Endodermal cell (in vitro differentiated cells): ENCODE results near the gene DDX52. TPM values are rescaled to one million over a fixed set of nuclear protein-coding genes. Genes with fewer than 3 reads are reported as not detected.
A peak's percentile ranks its signal among the peaks of the same experiment; 100 is the strongest.

Experiments
- DNase-seq: peaks from one replicate; pipeline ENCODE4 v3.0.0-alpha.2; 2017
- H3K27ac ChIP-seq: 2 replicates; pipeline ENCODE4 v1.5.1; 2013; ENCODE audit warnings: mild to moderate bottlenecking, low read depth, low read length, moderate library complexity
- H3K27me3 ChIP-seq: 2 replicates; pipeline ENCODE4 v1.6.1; 2013; ENCODE audit warnings: mild to moderate bottlenecking, low read length, moderate library complexity; ENCODE audit not compliant: insufficient read depth, control insufficient read depth, poor library complexity, severe bottlenecking
- H3K36me3 ChIP-seq: 2 replicates; pipeline ENCODE4 v1.7.0; 2013; ENCODE audit warnings: mild to moderate bottlenecking, low read length, moderate library complexity; ENCODE audit not compliant: control insufficient read depth, insufficient read depth
- H3K4me1 ChIP-seq: one replicate; pipeline ENCODE4 v1.7.0; 2013; ENCODE audit warnings: low read length; ENCODE audit not compliant: control insufficient read depth, insufficient read depth
- H3K4me3 ChIP-seq: 2 replicates; pipeline ENCODE4 v1.5.1; 2013; ENCODE audit warnings: mild to moderate bottlenecking, low read length, moderate library complexity
- H3K9ac ChIP-seq: 2 replicates; pipeline ENCODE4 v1.6.1; 2013; ENCODE audit warnings: mild to moderate bottlenecking, low read length, moderate library complexity; ENCODE audit not compliant: poor library complexity, severe bottlenecking; ENCODE audit errors: extremely low read depth
- H3K9me3 ChIP-seq: 2 replicates; pipeline ENCODE4 v1.6.1; 2013; ENCODE audit warnings: mild to moderate bottlenecking, low read length, moderate library complexity; ENCODE audit not compliant: control insufficient read depth
- H3K27ac Mint-ChIP-seq: 2 replicates; pipeline ENCODE4 v1.8.0; 2020; ENCODE audit warnings: mixed read lengths
- H3K27me3 Mint-ChIP-seq: 2 replicates; pipeline ENCODE4 v1.8.0; 2021; ENCODE audit warnings: mild to moderate bottlenecking, mixed read lengths; ENCODE audit not compliant: insufficient read depth
- H3K36me3 Mint-ChIP-seq: 2 replicates; pipeline ENCODE4 v1.8.0; 2020; ENCODE audit warnings: low read depth, mixed read lengths
- H3K4me1 Mint-ChIP-seq: 2 replicates; pipeline ENCODE4 v1.8.0; 2020; ENCODE audit warnings: mixed read lengths
- H3K4me3 Mint-ChIP-seq: 2 replicates; pipeline ENCODE4 v1.8.0; 2020; ENCODE audit warnings: mild to moderate bottlenecking, moderate library complexity, mixed read lengths
- H3K9me3 Mint-ChIP-seq: 2 replicates; pipeline ENCODE4 v1.8.0; 2020; ENCODE audit warnings: mild to moderate bottlenecking, mixed read lengths
- CTCF ChIP-seq: fragments of 200-600 bp; sonication (generic); conservative IDR thresholded peaks from 2 replicates; pipeline ENCODE4 v1.5.0; 2021; ENCODE audit warnings: antibody characterized with exemption, mild to moderate bottlenecking
- WGBS, 2 experiments: methylation state at CpG; one replicate each; pipeline versions ENCODE4 v1.1.5 to v1.1.7; 2013; ENCODE audit warnings: missing lambda C conversion rate in 2 of 2, mixed read lengths in 1 of 2; ENCODE audit not compliant: insufficient coverage in 1 of 2, insufficient read length in 1 of 2; 5-methylcytosine and 5-hydroxymethylcytosine counted together
- total RNA-seq, 2 donors: library from RNA; stranded (reverse); fragmentation: NEBNext Ultra II Directional in 1 of 2; extraction: Animal tissue kit (Norgen Biotek cat#: 25700) in 1 of 2; gene quantifications; 2 replicates in 1 of 2; 3 replicates in 1 of 2; pipeline ENCODE4 v1.2.1, GENCODE V29; 2021

DDX52 gene
- total RNA-seq, 2 donors from 2014 or later = 51.5 to 63.3 TPM

DNA sequence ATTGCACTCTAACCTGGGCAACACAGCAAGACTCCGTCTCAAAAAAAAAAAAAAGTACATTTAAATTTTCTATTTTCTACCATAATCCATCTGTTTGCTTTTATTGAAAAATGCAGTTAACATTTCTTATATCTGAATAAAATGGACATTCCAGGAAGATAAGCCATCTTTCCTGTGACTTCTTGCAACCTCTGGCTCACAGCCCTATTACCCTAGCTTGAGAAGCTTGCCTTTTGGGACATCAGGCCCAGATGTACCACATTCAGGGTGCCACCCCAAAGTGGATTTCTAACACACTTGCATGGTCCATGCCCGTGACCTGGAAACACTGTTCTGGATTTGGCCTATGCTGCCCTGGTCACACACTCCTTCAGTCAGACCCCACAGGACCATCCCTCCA, 30.1 kb upstream of the DDX52 start:
- Mint-ChIP-seq H3K27me3 (peaks cover under 1% of the 10 kb centered on the region), H3K27ac (no peak overlapping the region), H3K4me1 (peaks cover 56% of the 10 kb centered on the region), H3K9me3 (peaks cover 3% of the 10 kb centered on the region), H3K4me3 (no peak overlapping the region), H3K36me3 (peaks cover 1% of the 10 kb centered on the region)
- no peak for DNase-seq
- TF ChIP-seq CTCF = no peak
- WGBS, 2 experiments = 100% methylated on average over 1 of the region's 2 CpGs
- Histone ChIP-seq H3K27me3 (no peaks in the 10 kb centered on the region), H3K9ac (no peak overlapping the region), H3K4me1 (peaks cover 21% of the 10 kb centered on the region), H3K9me3 (peaks cover 5% of the 10 kb centered on the region), H3K4me3 (no peak overlapping the region), H3K27ac (no peak overlapping the region), H3K36me3 (no peaks in the 10 kb centered on the region)

GRCh38 chr17:37672548-37673078, 29.4 kb upstream of the DDX52 start:
- no peak for TF ChIP-seq CTCF
- Histone ChIP-seq H3K9me3 (no peaks in the 10 kb centered on the region), H3K4me1 (peaks cover 21% of the 10 kb centered on the region), H3K36me3 (no peaks in the 10 kb centered on the region), H3K4me3 (no peak overlapping the region), H3K9ac (no peak overlapping the region), H3K27me3 (no peaks in the 10 kb centered on the region), H3K27ac (no peak overlapping the region)
- Mint-ChIP-seq H3K9me3 (no peaks in the 10 kb centered on the region), H3K4me1 (peaks cover 56% of the 10 kb centered on the region), H3K27ac (peak overlapping the region; percentile 44), H3K27me3 (no peaks in the 10 kb centered on the region), H3K36me3 (no peaks in the 10 kb centered on the region), H3K4me3 (no peak overlapping the region)
- DNase-seq = peak; percentile 45
- 82 to 97% methylated on average over 2 to 3 of the region's 3 CpGs for WGBS, 2 experiments

GRCh38 chr17:37671824-37672547, 28.7 kb upstream of the DDX52 start:
- 87 to 100% methylated on average over 2 of the region's 2 CpGs for WGBS, 2 experiments
- Mint-ChIP-seq H3K4me1 (peaks cover 51% of the 10 kb centered on the region), H3K36me3 (no peaks in the 10 kb centered on the region), H3K27me3 (no peaks in the 10 kb centered on the region), H3K9me3 (no peaks in the 10 kb centered on the region), H3K4me3 (no peak overlapping the region), H3K27ac (no peak overlapping the region)
- DNase-seq = peak; percentile 47
- Histone ChIP-seq H3K27me3 (no peaks in the 10 kb centered on the region), H3K27ac (no peak overlapping the region), H3K36me3 (no peaks in the 10 kb centered on the region), H3K9ac (no peak overlapping the region), H3K4me1 (peaks cover 21% of the 10 kb centered on the region), H3K4me3 (no peak overlapping the region), H3K9me3 (no peaks in the 10 kb centered on the region)
- no peak for TF ChIP-seq CTCF
